GM18519 (cell line): ENCODE measurements around the gene AGFG2.

Experiments used
- ATAC-seq: cut with Tn5 transposase; IDR thresholded peaks from one replicate; pipeline ENCODE4 v1.9.1; 2021; ENCODE audit warnings: mild to moderate bottlenecking, moderate library complexity; ENCODE audit not compliant: unreplicated experiment, low FRiP score

The AGFG2 gene

GRCh38 chr7:100606313-100606712 is 67.3 kb downstream of the AGFG2 start:
- ATAC-seq, result no peak

GRCh38 chr7:100607111-100607510 is 68.1 kb downstream of the AGFG2 start:
- ATAC-seq, result no peak

GRCh38 chr7:100609958-100610357 is 71.0 kb downstream of the AGFG2 start:
- ATAC-seq, result no peak

GRCh38 chr7:100611983-100612729 is 73.2 kb downstream of the AGFG2 start, which contains the start of gene MOSPD3:
Gene MOSPD3, plus strand, starts transcription at chr7:100612540. Its CDS starts 252 bp downstream, at chr7:100612792.
- ATAC-seq, result peak; percentile 78

- ATAC-seq, result no peak
Observed at GRCh38 chr7:100612730-100613390, 73.9 kb downstream of the AGFG2 start.

- no peak for ATAC-seq
Observed at GRCh38 chr7:100613412-100614175, 74.6 kb downstream of the AGFG2 start.

- no peak for ATAC-seq
Observed at GRCh38 chr7:100614308-100614861, 75.4 kb downstream of the AGFG2 start.
